Neural progenitor cell (in vitro differentiated cells): ENCODE results near the gene CCNG2.

Source experiments
- EZH2phosphoT487 ChIP-seq: fragments of 200-600 bp; sonication (generic); IDR thresholded peaks from 2 replicates; pipeline ENCODE4 v1.6.1; 2017; ENCODE audit warnings: antibody characterized with exemption
- TF ChIP-seq, protein P1 (sequence below): fragments of 200-600 bp; sonication (generic); IDR thresholded peaks from 2 replicates; pipeline ENCODE4 v1.5.1; 2017; ENCODE audit warnings: antibody characterized with exemption, mild to moderate bottlenecking

GRCh38 chr4:77155631-77156452 lies 1.2 kb upstream of the CCNG2 start:
- TF ChIP-seq EZH2phosphoT487: no peak
- TF ChIP-seq, protein P1, sequence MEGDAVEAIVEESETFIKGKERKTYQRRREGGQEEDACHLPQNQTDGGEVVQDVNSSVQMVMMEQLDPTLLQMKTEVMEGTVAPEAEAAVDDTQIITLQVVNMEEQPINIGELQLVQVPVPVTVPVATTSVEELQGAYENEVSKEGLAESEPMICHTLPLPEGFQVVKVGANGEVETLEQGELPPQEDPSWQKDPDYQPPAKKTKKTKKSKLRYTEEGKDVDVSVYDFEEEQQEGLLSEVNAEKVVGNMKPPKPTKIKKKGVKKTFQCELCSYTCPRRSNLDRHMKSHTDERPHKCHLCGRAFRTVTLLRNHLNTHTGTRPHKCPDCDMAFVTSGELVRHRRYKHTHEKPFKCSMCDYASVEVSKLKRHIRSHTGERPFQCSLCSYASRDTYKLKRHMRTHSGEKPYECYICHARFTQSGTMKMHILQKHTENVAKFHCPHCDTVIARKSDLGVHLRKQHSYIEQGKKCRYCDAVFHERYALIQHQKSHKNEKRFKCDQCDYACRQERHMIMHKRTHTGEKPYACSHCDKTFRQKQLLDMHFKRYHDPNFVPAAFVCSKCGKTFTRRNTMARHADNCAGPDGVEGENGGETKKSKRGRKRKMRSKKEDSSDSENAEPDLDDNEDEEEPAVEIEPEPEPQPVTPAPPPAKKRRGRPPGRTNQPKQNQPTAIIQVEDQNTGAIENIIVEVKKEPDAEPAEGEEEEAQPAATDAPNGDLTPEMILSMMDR: no peak
